Heart left ventricle (tissue), 13 donors: ENCODE results near the gene ADGRD1.

Experiments used
- CTCF ChIP-seq, 12 donors: fragments of 200-600 bp; sonication (generic) in 4 of 12; IDR thresholded peaks; one replicate each; pipeline versions ENCODE4 v1.5.0 to v1.8.0; 2018 to 2022; ENCODE audit warnings: antibody characterized with exemption in 12 of 12, mild to moderate bottlenecking in 5 of 12
- POLR2A ChIP-seq, 2 donors: fragments of 450-650 bp; IDR thresholded peaks; one replicate each; pipeline ENCODE4 v1.6.1; 2017; ENCODE audit warnings: antibody characterized with exemption in 2 of 2, mild to moderate bottlenecking in 2 of 2, moderate library complexity in 2 of 2
- donor health status: ischemic (EF 13 %, LVEDD 7.1; RV severe dilation, severe dysfunction).
- donor health status: DM: no; HTN: yes; CAD: no.
- donor health status: DM: no; HTN: no; CAD: no.
- donor health status: ischemic (EF 25% LVEDD 6.9; RV normal size, moderate dysfunction).
- donor health status: ischemic (EF 25% LVEDD 5.7; RV mildly dilated, moderate dysfunction).
- donor health status: ischemic (EF 35%, LVEDD 5.7; RV mildly dilated, moderate dysfunction).
- donor health status: nonischemic (EF 11% LVEDD 7.7; RV severe dilation, severe dysfunction).
- donor health status: DM: yes; HTN: yes; CAD: no.
- donor health status: PGD.
- donor health status: ischemic (EF 29% LVEDD 5.4; RV normal size, mild dysfunction).
- donor health status: nonischemic (EF 23%, LVEDD 6.1; RV moderate dilation, normal function).

- TF ChIP-seq CTCF (IDR thresholded peaks at IDR 0.05) (no peak), POLR2A (IDR thresholded peaks at IDR 0.05) (no peak)
Measured at GRCh38 chr12:131047789-131048610, 94.3 kb downstream of the ADGRD1 start.
